Endometrium (tissue), 2 donors: ENCODE measurements around the gene MERTK.
"Not testable (repeated sequence)": the region's sequence is repeated elsewhere in the genome, so short reads cannot be mapped to it uniquely, and the experiment has no call there.

Experiments
- FAIRE-seq: peaks from 2 replicates; lab custom pipeline; 2012; peaks lifted over from hg19 to GRCh38; lab: Jason Lieb, UNC
- donor health status: control.
- donor health status: control.

Gene MERTK

GRCh38 chr2:111910609-111911277, 12.3 kb downstream of the MERTK start:
- no peak for FAIRE-seq

GRCh38 chr2:111911295-111911977, 13.0 kb downstream of the MERTK start:
- not testable (repeated sequence) for FAIRE-seq

GRCh38 chr2:111912547-111912946, 14.1 kb downstream of the MERTK start:
- no peak for FAIRE-seq

- FAIRE-seq = no peak
Measured at GRCh38 chr2:111917106-111917505, 18.7 kb downstream of the MERTK start.

- no peak for FAIRE-seq
Measured at GRCh38 chr2:111918383-111918806, 20.0 kb downstream of the MERTK start.

- no peak for FAIRE-seq
Measured at GRCh38 chr2:111919365-111919764, 21.0 kb downstream of the MERTK start.

- FAIRE-seq = no peak
Measured at GRCh38 chr2:111919794-111920608, 21.6 kb downstream of the MERTK start.

GRCh38 chr2:111923276-111923804, 24.9 kb downstream of the MERTK start:
- peak; percentile 50 for FAIRE-seq

- FAIRE-seq = no peak
Measured at GRCh38 chr2:111924617-111925107, 26.3 kb downstream of the MERTK start.

- FAIRE-seq = no peak
Measured at GRCh38 chr2:111927723-111928122, 29.3 kb downstream of the MERTK start.

- no peak for FAIRE-seq
Measured at GRCh38 chr2:111930409-111930808, 32.0 kb downstream of the MERTK start.

- FAIRE-seq = no peak
Measured at GRCh38 chr2:111930875-111931274, 32.5 kb downstream of the MERTK start.

GRCh38 chr2:111932841-111933291, 34.5 kb downstream of the MERTK start:
- no peak for FAIRE-seq

- not testable (repeated sequence) for FAIRE-seq
Measured at GRCh38 chr2:111933900-111934299, 35.5 kb downstream of the MERTK start.

GRCh38 chr2:111936881-111937280, 38.5 kb downstream of the MERTK start:
- peak; percentile 75 for FAIRE-seq

- FAIRE-seq = no peak
Measured at GRCh38 chr2:111938392-111938791, 40.0 kb downstream of the MERTK start.

GRCh38 chr2:111940333-111941196, 42.2 kb downstream of the MERTK start:
- FAIRE-seq = no peak

GRCh38 chr2:111941531-111941930, 43.1 kb downstream of the MERTK start:
- no peak for FAIRE-seq

GRCh38 chr2:111944531-111945210, 46.3 kb downstream of the MERTK start:
- no peak for FAIRE-seq

- FAIRE-seq = no peak
Measured at GRCh38 chr2:111945444-111946293, 47.3 kb downstream of the MERTK start.
